NCI-H446 (cell line): ENCODE measurements around the gene KREMEN1.
"Not testable (repeated sequence)": the region's sequence is repeated elsewhere in the genome, so short reads cannot be mapped to it uniquely, and the experiment has no call there.

Experiments
- DNase-seq, 2 experiments: peaks; one replicate each; lab custom pipeline; 2025; lab: John Stamatoyannopoulos, UW

KREMEN1 gene

GRCh38 chr22:29078036-29078868, 5.4 kb downstream of the KREMEN1 start:
- DNase-seq = peak in 1 of 2 experiments; percentile 23

GRCh38 chr22:29078869-29079207, 6.0 kb downstream of the KREMEN1 start:
- no peak for DNase-seq

GRCh38 chr22:29079218-29079901, 6.5 kb downstream of the KREMEN1 start:
- DNase-seq = peak; percentile 18 to 76

GRCh38 chr22:29080106-29080975, 7.5 kb downstream of the KREMEN1 start:
- DNase-seq = peak; percentile 37 to 73

GRCh38 chr22:29081517-29082236, 8.8 kb downstream of the KREMEN1 start:
- DNase-seq = peak in 1 of 2 experiments; percentile 64

GRCh38 chr22:29082826-29083545, 10.2 kb downstream of the KREMEN1 start:
- DNase-seq = no peak

GRCh38 chr22:29083576-29083932, 10.7 kb downstream of the KREMEN1 start:
- DNase-seq = not testable (repeated sequence)

GRCh38 chr22:29083933-29084591, 11.2 kb downstream of the KREMEN1 start:
- no peak for DNase-seq

GRCh38 chr22:29087012-29087411, 14.2 kb downstream of the KREMEN1 start:
- DNase-seq = no peak

- DNase-seq = no peak
Observed at GRCh38 chr22:29088809-29089208, 16.0 kb downstream of the KREMEN1 start.

GRCh38 chr22:29089507-29089906, 16.7 kb downstream of the KREMEN1 start:
- DNase-seq = no peak

GRCh38 chr22:29090039-29090438, 17.2 kb downstream of the KREMEN1 start:
- no peak for DNase-seq

- DNase-seq = no peak
Observed at GRCh38 chr22:29092243-29092642, 19.4 kb downstream of the KREMEN1 start.

GRCh38 chr22:29093030-29093429, 20.2 kb downstream of the KREMEN1 start:
- no peak for DNase-seq

GRCh38 chr22:29093501-29094300, 20.9 kb downstream of the KREMEN1 start:
- DNase-seq = no peak

- DNase-seq = no peak
Observed at GRCh38 chr22:29095459-29095858, 22.6 kb downstream of the KREMEN1 start.

GRCh38 chr22:29096736-29097669, 24.2 kb downstream of the KREMEN1 start:
- no peak for DNase-seq

- no peak for DNase-seq
Observed at GRCh38 chr22:29098296-29098695, 25.5 kb downstream of the KREMEN1 start.

- peak in 1 of 2 experiments; percentile 43 for DNase-seq
Observed at GRCh38 chr22:29102300-29102699, 29.5 kb downstream of the KREMEN1 start.
